H1 (cell line): ENCODE measurements around the gene ADAMTS6. TPM values are rescaled to one million over a fixed set of nuclear protein-coding genes. Genes with fewer than 3 reads are reported as not detected.

Experiments used
- CTCF ChIA-PET: fragments of 300-600 bp; sonication (Branson Sonifier 250); formaldehyde crosslinking; loops from one replicate; lab custom pipeline; 2021; ENCODE audit not compliant: partially characterized antibody; lab: Charles Lee
- POLR2A ChIA-PET: fragments of 300-600 bp; sonication (Branson Sonifier 250); formaldehyde crosslinking; loops from one replicate; lab custom pipeline; 2021; ENCODE audit warnings: inconsistent platforms; ENCODE audit not compliant: partially characterized antibody; lab: Charles Lee
- DNase-seq, 2 experiments: peaks; one replicate each; pipeline versions ENCODE4 v3.0.0 to v3.0.0-alpha.2; 2010 to 2022; ENCODE audit warnings: low spot score in 2 of 2, low read depth in 1 of 2, mixed read lengths in 1 of 2
- FAIRE-seq: peaks from 2 replicates; lab custom pipeline; 2011; peaks lifted over from hg19 to GRCh38; lab: Jason Lieb, UNC
- H2AFZ ChIP-seq: 2 replicates; pipeline ENCODE4 v1.8.1; 2012; ENCODE audit warnings: low read length, inconsistent platforms
- H2AK5ac ChIP-seq: 2 replicates; pipeline ENCODE4 v1.6.1; 2013; ENCODE audit warnings: low read depth, low read length
- H2BK120ac ChIP-seq: replicated peaks from 2 replicates; pipeline ENCODE3; 2013; ENCODE audit warnings: low read depth, low read length, inconsistent platforms
- H2BK12ac ChIP-seq: 2 replicates; pipeline ENCODE4 v1.6.1; 2013; ENCODE audit warnings: low read depth, low read length
- H2BK15ac ChIP-seq: 2 replicates; pipeline ENCODE4 v1.6.1; 2013; ENCODE audit warnings: low read length
- H2BK20ac ChIP-seq: 2 replicates; pipeline ENCODE4 v1.6.1; 2013; ENCODE audit warnings: low read length
- H2BK5ac ChIP-seq: 2 replicates; pipeline ENCODE4 v1.6.1; 2013; ENCODE audit warnings: low read depth, low read length
- H3K14ac ChIP-seq: 2 replicates; pipeline ENCODE4 v1.6.1; 2013; ENCODE audit warnings: inconsistent platforms; ENCODE audit not compliant: insufficient read length
- H3K18ac ChIP-seq: 2 replicates; pipeline ENCODE4 v1.6.1; 2013; ENCODE audit warnings: low read length; ENCODE audit errors: extremely low read depth
- H3K23ac ChIP-seq: 2 replicates; pipeline ENCODE4 v1.6.1; 2013; ENCODE audit warnings: inconsistent platforms; ENCODE audit not compliant: insufficient read length
- H3K23me2 ChIP-seq: 2 replicates; pipeline ENCODE4 v1.6.1; 2013; ENCODE audit warnings: low read depth, low read length
- H3K27ac ChIP-seq: 2 replicates; pipeline ENCODE4 v1.6.1; 2011; ENCODE audit warnings: low read depth, low read length, inconsistent platforms
- H3K27me3 ChIP-seq, 4 experiments: replicated peaks in 1 of 4; 1 replicate in 1 of 4; 2 replicates in 3 of 4; pipeline versions ENCODE4 v1.6.1 to v1.8.1; 2011 to 2013; ENCODE audit warnings: low read length in 3 of 4, mild to moderate bottlenecking in 3 of 4, inconsistent platforms in 2 of 4, mixed read lengths in 2 of 4, moderate library complexity in 1 of 4; ENCODE audit not compliant: control insufficient read depth in 3 of 4, insufficient read depth in 3 of 4; ENCODE audit errors: extremely low read depth in 1 of 4
- H3K36me3 ChIP-seq, 4 experiments: 2 replicates each; pipeline versions ENCODE4 v1.6.1 to v1.8.1; 2011 to 2013; ENCODE audit warnings: mild to moderate bottlenecking in 4 of 4, low read length in 3 of 4, moderate library complexity in 2 of 4, control low read depth in 1 of 4, inconsistent platforms in 1 of 4; ENCODE audit not compliant: insufficient read depth in 4 of 4, control insufficient read depth in 2 of 4
- H3K4ac ChIP-seq: replicated peaks from 2 replicates; pipeline ENCODE3; 2013; ENCODE audit warnings: low read length, low read depth, mixed read lengths, inconsistent platforms; ENCODE audit not compliant: insufficient read length
- H3K4me1 ChIP-seq, 4 experiments: replicated peaks in 1 of 4; 1 replicate in 1 of 4; 2 replicates in 3 of 4; pipeline versions ENCODE4 v1.6.1 to v1.8.1; 2011 to 2013; ENCODE audit warnings: low read length in 3 of 4, inconsistent platforms in 2 of 4, mixed read lengths in 1 of 4; ENCODE audit not compliant: insufficient read depth in 4 of 4, control insufficient read depth in 3 of 4
- H3K4me2 ChIP-seq, 2 experiments: 2 replicates each; pipeline versions ENCODE4 v1.6.1 to v1.8.1; 2011 to 2013; ENCODE audit warnings: low read depth in 2 of 2, low read length in 2 of 2, control low read depth in 1 of 2, inconsistent platforms in 1 of 2, mild to moderate bottlenecking in 1 of 2; ENCODE audit not compliant: insufficient read depth in 1 of 2
- H3K4me3 ChIP-seq, 4 experiments: fragments of 200-600, 300-600 bp in 1 of 4; sonication (generic), shearing (Covaris generic), sonication (Bioruptor Twin) in 1 of 4; 2 replicates each; pipeline versions ENCODE4 v1.5.1 to v1.8.1; 2011 to 2016; ENCODE audit warnings: low read length in 4 of 4, low read depth in 3 of 4, control low read depth in 2 of 4, inconsistent platforms in 2 of 4, mild to moderate bottlenecking in 2 of 4, mixed read lengths in 1 of 4, moderate library complexity in 1 of 4; ENCODE audit not compliant: insufficient read depth in 2 of 4; ENCODE audit errors: extremely low read depth in 1 of 4
- H3K56ac ChIP-seq: replicated peaks from 2 replicates; pipeline ENCODE3; 2013; ENCODE audit warnings: low read depth, mild to moderate bottlenecking, mixed read lengths, low read length, inconsistent platforms; ENCODE audit not compliant: insufficient read length
- H3K79me1 ChIP-seq: 2 replicates; pipeline ENCODE4 v1.6.1; 2013; ENCODE audit warnings: low read depth, low read length, control low read depth
- H3K79me2 ChIP-seq, 2 experiments: 2 replicates each; pipeline versions ENCODE4 v1.6.1 to v1.8.1; 2012 to 2013; ENCODE audit warnings: low read length in 2 of 2, mild to moderate bottlenecking in 2 of 2, inconsistent platforms in 1 of 2; ENCODE audit not compliant: insufficient read depth in 2 of 2, control insufficient read depth in 1 of 2
- H3K9ac ChIP-seq, 4 experiments: replicated peaks in 1 of 4; 1 replicate in 1 of 4; 2 replicates in 3 of 4; pipeline versions ENCODE4 v1.6.1 to v1.8.1; 2011 to 2013; ENCODE audit warnings: low read depth in 3 of 4, low read length in 3 of 4, control low read depth in 2 of 4, mild to moderate bottlenecking in 2 of 4, moderate library complexity in 2 of 4, inconsistent platforms in 1 of 4; ENCODE audit errors: extremely low read depth in 1 of 4
- H3K9me3 ChIP-seq, 2 experiments: 2 replicates each; pipeline versions ENCODE4 v1.6.1 to v1.8.1; 2012 to 2013; ENCODE audit warnings: mild to moderate bottlenecking in 2 of 2, moderate library complexity in 2 of 2, control low read depth in 1 of 2, inconsistent platforms in 1 of 2, low read depth in 1 of 2, low read length in 1 of 2, mixed read lengths in 1 of 2; ENCODE audit not compliant: insufficient read depth in 2 of 2
- H4K20me1 ChIP-seq, 2 experiments: replicated peaks in 1 of 2; 2 replicates each; pipeline versions ENCODE3 to v1.8.1; 2011 to 2013; ENCODE audit warnings: inconsistent platforms in 2 of 2, low read length in 2 of 2, mild to moderate bottlenecking in 1 of 2; ENCODE audit not compliant: insufficient read depth in 2 of 2, control insufficient read depth in 1 of 2
- H4K5ac ChIP-seq: 2 replicates; pipeline ENCODE4 v1.6.1; 2013; ENCODE audit warnings: low read length, low read depth, mixed read lengths, inconsistent platforms; ENCODE audit not compliant: insufficient read length
- H4K8ac ChIP-seq: 2 replicates; pipeline ENCODE4 v1.8.0; 2013; ENCODE audit warnings: mild to moderate bottlenecking, moderate library complexity, low read length, inconsistent platforms; ENCODE audit not compliant: insufficient read depth; ENCODE audit errors: extremely low read depth
- H4K91ac ChIP-seq: replicated peaks from 2 replicates; pipeline ENCODE3; 2013; ENCODE audit warnings: low read length, mixed read lengths, inconsistent platforms; ENCODE audit not compliant: insufficient read length
- JUN ChIP-seq: IDR thresholded peaks from 2 replicates; pipeline ENCODE4 v1.6.1; 2011; ENCODE audit warnings: low read depth, mild to moderate bottlenecking, improper control_type of control experiment, low read length
- SAP30 ChIP-seq: fragments of 300-600 bp; sonication (generic); IDR thresholded peaks from 2 replicates; pipeline ENCODE4 v1.7.1; 2012; ENCODE audit warnings: low read length, moderate library complexity, mild to moderate bottlenecking, inconsistent platforms; ENCODE audit not compliant: insufficient read depth, insufficient replicate concordance
- SRF ChIP-seq: IDR thresholded peaks from 2 replicates; pipeline ENCODE4 v1.6.1; 2011; ENCODE audit warnings: mild to moderate bottlenecking, low read depth, low read length, moderate library complexity
- WGBS, 2 experiments: shearing (Covaris generic) in 1 of 2; methylation state at CpG; one replicate each; pipeline versions ENCODE4 v1.1.6 to v1.1.7; 2013 to 2015; ENCODE audit warnings: low lambda C conversion rate in 2 of 2, mixed read lengths in 2 of 2, inconsistent platforms in 1 of 2, low coverage in 1 of 2, missing lambda C conversion rate in 1 of 2; ENCODE audit not compliant: insufficient replicate concordance in 2 of 2, insufficient coverage in 1 of 2, insufficient read length in 1 of 2; ENCODE audit errors: extremely low coverage in 1 of 2, missing lambda C conversion rate in 1 of 2; 5-methylcytosine and 5-hydroxymethylcytosine counted together
- polyA plus RNA-seq, 7 experiments: library from polyadenylated mRNA; depleted of rRNA in 3 of 7; stranded (reverse) in 5 of 7; unstranded in 2 of 7; fragments of >200 nt in 5 of 7; fragments of 200-250 nt in 2 of 7; gene quantifications; 1 replicate in 5 of 7; 2 replicates in 1 of 7; 4 replicates in 1 of 7; pipeline versions ENCODE4 v1.2.1 to v1.2.3, GENCODE V29; 2011 to 2013; ENCODE audit warnings: missing spikeins in 2 of 7, mixed read lengths in 2 of 7
- total RNA-seq: library from RNA; stranded (reverse); fragmentation: NEBNext Ultra II Directional; extraction: Animal tissue kit (Norgen Biotek cat#: 25700); gene quantifications from 2 replicates; pipeline ENCODE4 v1.2.1, GENCODE V29; 2021

The ADAMTS6 gene
- total and polyA plus RNA-seq, 2 of the 8 experiments (the other 6 are each of a cell fraction or from before 2014, with no cell fraction given) = 0.74 to 2.4 TPM

GRCh38 chr5:65262649-65263059 is 219.1 kb downstream of the ADAMTS6 start:
- no peak overlapping the region for H2AFZ ChIP-seq
- H3K27me3 ChIP-seq = no peaks in the 10 kb centered on the region
- no peak overlapping the region for H4K91ac ChIP-seq
- ChIA-PET POLR2A (no interaction called here), CTCF (interaction anchor here (1.1 kb wide), 1 partner anchor 315 kb away, joined by 3 read pairs; no protein-coding TSS in a partner anchor)
- no peak overlapping the region for H3K56ac ChIP-seq
- DNase-seq (no peak), FAIRE-seq (no peak)
- H2AK5ac ChIP-seq = no peak overlapping the region
- H3K18ac ChIP-seq = no peak overlapping the region
- peaks cover 2 to 25% (median 14%) of the 10 kb centered on the region in 4 experiments; a peak in 6 of 7 replicates for H3K4me1 ChIP-seq
- no peak for TF ChIP-seq JUN
- no peak for TF ChIP-seq SAP30
- no peak for TF ChIP-seq SRF
- H4K8ac ChIP-seq = no peak overlapping the region
- no peak overlapping the region for H2BK120ac ChIP-seq
- H3K79me1 ChIP-seq = no peaks in the 10 kb centered on the region
- no peaks in the 10 kb centered on the region for H3K79me2 ChIP-seq
- no peak overlapping the region for H2BK5ac ChIP-seq
- no peak overlapping the region for H3K9ac ChIP-seq
- H4K20me1 ChIP-seq = no peaks in the 10 kb centered on the region
- no peak overlapping the region for H3K4ac ChIP-seq
- H3K23ac ChIP-seq = no peak overlapping the region
- no peak overlapping the region for H2BK15ac ChIP-seq
- no peak overlapping the region for H3K4me2 ChIP-seq
- peaks cover 2% of the 10 kb centered on the region; the same call in 1 of the 2 replicates for H3K23me2 ChIP-seq
- no peak overlapping the region for H2BK20ac ChIP-seq
- no peaks in the 10 kb centered on the region for H3K36me3 ChIP-seq
- WGBS, 2 experiments = 81% methylated on average over 6 of the region's 6 CpGs; no CpG with 5 or more reads in 1 of the 2 experiments
- no peak overlapping the region for H3K14ac ChIP-seq
- H3K4me3 ChIP-seq = no peak overlapping the region
- no peak overlapping the region for H4K5ac ChIP-seq
- no peaks in the 10 kb centered on the region for H3K9me3 ChIP-seq
- no peak overlapping the region for H3K27ac ChIP-seq
- no peak overlapping the region for H2BK12ac ChIP-seq
